NB4 (cell line): ENCODE results near the gene TGIF1.

Experiments used
- MYC ChIP-seq: IDR thresholded peaks from 2 replicates; pipeline ENCODE4 v1.6.1; 2011; ENCODE audit warnings: low read depth, low read length
- POLR2A ChIP-seq: IDR thresholded peaks from 2 replicates; pipeline ENCODE4 v1.6.1; 2011; ENCODE audit warnings: mild to moderate bottlenecking; ENCODE audit not compliant: insufficient read length; ENCODE audit errors: extremely low read depth
- TF ChIP-seq, protein P1 (sequence below): IDR thresholded peaks from one replicate; pipeline ENCODE4 v1.5.1; 2012; ENCODE audit warnings: low read depth, low read length

DNA sequence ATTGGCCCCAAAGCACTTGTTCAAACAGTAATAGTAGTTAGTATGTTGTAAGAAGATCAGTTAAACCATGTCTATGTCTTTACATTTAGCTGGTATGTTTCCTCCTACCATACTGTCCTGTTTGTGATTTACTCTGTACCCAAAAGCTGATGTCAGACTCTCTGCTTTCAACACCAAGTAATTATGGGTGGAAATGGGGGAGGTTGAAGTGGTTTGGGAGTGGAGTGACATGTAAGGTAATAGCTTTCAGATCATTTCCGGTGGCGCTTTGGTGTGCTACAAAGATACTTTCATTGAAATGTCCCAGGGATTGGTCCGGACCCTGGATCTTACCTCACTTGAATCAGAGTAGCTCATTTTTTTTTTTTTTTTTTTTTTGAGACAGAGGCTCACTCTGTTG is 39.7 kb upstream of the TGIF1 start:
- no peak for TF ChIP-seq MYC
- TF ChIP-seq, protein P1, sequence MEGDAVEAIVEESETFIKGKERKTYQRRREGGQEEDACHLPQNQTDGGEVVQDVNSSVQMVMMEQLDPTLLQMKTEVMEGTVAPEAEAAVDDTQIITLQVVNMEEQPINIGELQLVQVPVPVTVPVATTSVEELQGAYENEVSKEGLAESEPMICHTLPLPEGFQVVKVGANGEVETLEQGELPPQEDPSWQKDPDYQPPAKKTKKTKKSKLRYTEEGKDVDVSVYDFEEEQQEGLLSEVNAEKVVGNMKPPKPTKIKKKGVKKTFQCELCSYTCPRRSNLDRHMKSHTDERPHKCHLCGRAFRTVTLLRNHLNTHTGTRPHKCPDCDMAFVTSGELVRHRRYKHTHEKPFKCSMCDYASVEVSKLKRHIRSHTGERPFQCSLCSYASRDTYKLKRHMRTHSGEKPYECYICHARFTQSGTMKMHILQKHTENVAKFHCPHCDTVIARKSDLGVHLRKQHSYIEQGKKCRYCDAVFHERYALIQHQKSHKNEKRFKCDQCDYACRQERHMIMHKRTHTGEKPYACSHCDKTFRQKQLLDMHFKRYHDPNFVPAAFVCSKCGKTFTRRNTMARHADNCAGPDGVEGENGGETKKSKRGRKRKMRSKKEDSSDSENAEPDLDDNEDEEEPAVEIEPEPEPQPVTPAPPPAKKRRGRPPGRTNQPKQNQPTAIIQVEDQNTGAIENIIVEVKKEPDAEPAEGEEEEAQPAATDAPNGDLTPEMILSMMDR = no peak
- no peak for TF ChIP-seq POLR2A
